ENCODE data around the gene DUS3L.
"Not testable (repeated sequence)": the region's sequence is repeated elsewhere in the genome, so short reads cannot be mapped to it uniquely, and the experiment has no call there.

DUS3L gene

GRCh38 chr19:5772416-5772815 lies 18.5 kb downstream of the DUS3L start:
- no peak for DNase-seq (ENCODE audit: low read depth)

- DNase-seq (ENCODE audit: low read depth), result no peak
Observed at GRCh38 chr19:5767949-5768348, 23.0 kb downstream of the DUS3L start.

GRCh38 chr19:5765220-5765619 lies 25.7 kb downstream of the DUS3L start:
- no peak for DNase-seq (ENCODE audit: low read depth)

GRCh38 chr19:5762608-5763217 lies 28.2 kb downstream of the DUS3L start:
- DNase-seq (ENCODE audit: low read depth), result no peak

GRCh38 chr19:5753743-5754142 lies 37.2 kb downstream of the DUS3L start:
- DNase-seq (ENCODE audit: low read depth), result no peak

GRCh38 chr19:5751709-5752108 lies 39.3 kb downstream of the DUS3L start:
- DNase-seq (ENCODE audit: low read depth), result no peak

GRCh38 chr19:5749505-5749904 lies 41.5 kb downstream of the DUS3L start:
- DNase-seq (ENCODE audit: low read depth), result no peak

- not testable (repeated sequence) for DNase-seq (ENCODE audit: low read depth)
Observed at GRCh38 chr19:5748920-5749319, 42.0 kb downstream of the DUS3L start.

- not testable (repeated sequence) for DNase-seq (ENCODE audit: low read depth)
Observed at GRCh38 chr19:5744999-5745398, 46.0 kb downstream of the DUS3L start.

- DNase-seq (ENCODE audit: low read depth), result no peak
Observed at GRCh38 chr19:5743630-5744029, 47.3 kb downstream of the DUS3L start.

- DNase-seq (ENCODE audit: low read depth), result no peak
Observed at GRCh38 chr19:5742051-5742450, 48.9 kb downstream of the DUS3L start.

GRCh38 chr19:5738423-5738822 lies 52.5 kb downstream of the DUS3L start:
- no peak for DNase-seq (ENCODE audit: low read depth)
